Measurements from ENCODE around the gene SV2A. TPM values are rescaled to one million over a fixed set of nuclear protein-coding genes. Genes with fewer than 3 reads are reported as not detected.
"Not testable (repeated sequence)": the region's sequence is repeated elsewhere in the genome, so short reads cannot be mapped to it uniquely, and the experiment has no call there.

SV2A gene
- total RNA-seq, 1 donor from 2014 or later, result 16.0 TPM

DNA sequence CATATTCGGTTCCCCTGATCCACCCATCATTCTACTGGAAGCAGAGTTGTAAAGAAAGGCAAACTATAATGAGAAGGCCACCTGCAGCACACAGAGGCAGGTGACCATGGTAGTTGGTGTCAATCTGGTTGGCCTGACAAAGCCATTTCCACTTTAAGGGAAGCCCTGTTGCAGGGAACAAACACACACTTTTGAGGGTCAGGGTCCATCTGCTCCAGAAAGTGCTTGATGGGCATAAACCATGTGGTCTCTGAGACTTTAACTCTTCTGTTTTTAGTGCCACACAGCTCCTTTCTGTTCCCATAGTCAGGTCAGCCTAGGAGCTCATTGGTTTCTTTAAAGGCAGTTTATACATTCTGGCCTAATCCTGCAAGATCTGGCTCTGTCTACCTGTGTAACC lies 35.8 kb downstream of the SV2A start:
- no peaks in the 10 kb centered on the region for H3K27me3 Mint-ChIP-seq (ENCODE audit: low read depth)
- no peaks in the 10 kb centered on the region for H3K9me3 Mint-ChIP-seq (ENCODE audit: low read depth)
- H3K4me3 Mint-ChIP-seq (ENCODE audit: unreplicated experiment), result no peak overlapping the region
- H3K4me1 Mint-ChIP-seq (ENCODE audit: low read depth), result peaks cover 5% of the 10 kb centered on the region
- no peak for DNase-seq (ENCODE audit: low spot score)
- no peak for TF ChIP-seq CTCF (IDR thresholded peaks at IDR 0.05)
- H3K36me3 Mint-ChIP-seq (ENCODE audit: low read depth), result no peaks in the 10 kb centered on the region
- H3K27ac Mint-ChIP-seq (ENCODE audit: unreplicated experiment), result no peak overlapping the region

- Mint-ChIP-seq H3K36me3 (ENCODE audit: low read depth) (no peaks in the 10 kb centered on the region), H3K9me3 (ENCODE audit: low read depth) (no peaks in the 10 kb centered on the region), H3K27ac (ENCODE audit: unreplicated experiment) (no peak overlapping the region), H3K4me1 (ENCODE audit: low read depth) (peaks cover 5% of the 10 kb centered on the region), H3K4me3 (ENCODE audit: unreplicated experiment) (no peak overlapping the region), H3K27me3 (ENCODE audit: low read depth) (no peaks in the 10 kb centered on the region)
- TF ChIP-seq CTCF (IDR thresholded peaks at IDR 0.05), result no peak
- no peak for DNase-seq (ENCODE audit: low spot score)
Measured at GRCh38 chr1:149879556-149879955, 38.1 kb downstream of the SV2A start.

GRCh38 chr1:149877211-149877946 lies 40.3 kb downstream of the SV2A start:
- no peaks in the 10 kb centered on the region for H3K4me1 Mint-ChIP-seq (ENCODE audit: low read depth)
- DNase-seq (ENCODE audit: low spot score), result no peak
- H3K36me3 Mint-ChIP-seq (ENCODE audit: low read depth), result no peaks in the 10 kb centered on the region
- no peak overlapping the region for H3K27ac Mint-ChIP-seq (ENCODE audit: unreplicated experiment)
- no peaks in the 10 kb centered on the region for H3K27me3 Mint-ChIP-seq (ENCODE audit: low read depth)
- TF ChIP-seq CTCF (IDR thresholded peaks at IDR 0.05), result no peak
- H3K4me3 Mint-ChIP-seq (ENCODE audit: unreplicated experiment), result no peak overlapping the region
- no peaks in the 10 kb centered on the region for H3K9me3 Mint-ChIP-seq (ENCODE audit: low read depth)

DNA sequence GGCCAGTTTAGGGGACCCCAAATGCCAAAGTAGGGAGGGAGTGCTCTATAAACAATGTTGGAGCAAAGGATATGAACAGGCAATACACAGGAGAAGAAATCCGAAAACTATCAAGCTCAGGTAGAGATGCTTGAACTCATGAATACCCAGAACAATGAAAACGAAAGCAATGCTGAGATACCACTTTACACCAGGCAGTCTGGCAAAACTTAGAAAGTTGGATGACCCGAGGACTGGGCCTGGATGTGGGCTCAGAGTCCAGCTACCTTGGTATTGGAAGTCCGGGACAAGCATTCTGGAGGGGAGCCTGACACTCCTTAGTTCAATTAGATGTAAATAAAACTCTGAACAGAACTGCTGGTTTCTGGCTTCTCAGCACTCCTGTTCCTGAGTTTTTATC lies 44.6 kb downstream of the SV2A start:
- H3K9me3 Mint-ChIP-seq (ENCODE audit: low read depth); H3K27ac Mint-ChIP-seq (ENCODE audit: unreplicated experiment); DNase-seq (ENCODE audit: low spot score); H3K4me3 Mint-ChIP-seq (ENCODE audit: unreplicated experiment); H3K36me3 Mint-ChIP-seq (ENCODE audit: low read depth); H3K4me1 Mint-ChIP-seq (ENCODE audit: low read depth); H3K27me3 Mint-ChIP-seq (ENCODE audit: low read depth): not testable (repeated sequence)

DNA sequence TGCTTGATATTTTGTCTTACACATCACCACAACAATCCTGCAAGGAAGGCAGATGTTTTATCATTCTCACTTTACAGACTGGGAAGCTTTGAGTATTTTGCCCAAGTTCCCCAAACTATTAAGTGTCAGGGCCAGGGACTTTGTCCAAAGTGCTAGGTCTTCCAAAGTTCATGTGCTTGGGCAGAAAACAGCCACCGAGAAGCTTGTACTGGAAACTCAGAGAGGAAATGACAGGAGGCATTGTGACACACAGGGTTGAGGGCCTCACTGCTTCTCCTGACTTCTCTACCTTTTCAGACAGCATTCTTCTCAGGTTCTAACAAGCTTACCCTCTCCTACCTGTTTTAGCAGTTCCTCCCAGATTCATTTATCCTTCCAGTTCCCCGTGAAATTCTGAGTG lies 50.8 kb downstream of the SV2A start:
- H3K27ac Mint-ChIP-seq (ENCODE audit: unreplicated experiment); H3K4me1 Mint-ChIP-seq (ENCODE audit: low read depth); H3K27me3 Mint-ChIP-seq (ENCODE audit: low read depth): not testable (repeated sequence)

GRCh38 chr1:149861497-149862054 lies 56.1 kb downstream of the SV2A start:
- H3K27ac Mint-ChIP-seq (ENCODE audit: unreplicated experiment); H3K36me3 Mint-ChIP-seq (ENCODE audit: low read depth); H3K9me3 Mint-ChIP-seq (ENCODE audit: low read depth); DNase-seq (ENCODE audit: low spot score); H3K27me3 Mint-ChIP-seq (ENCODE audit: low read depth); H3K4me3 Mint-ChIP-seq (ENCODE audit: unreplicated experiment); H3K4me1 Mint-ChIP-seq (ENCODE audit: low read depth): not testable (repeated sequence)

More for the DNA sequence above, 50.8 kb downstream of the SV2A start:
- not testable (repeated sequence) for H3K36me3 Mint-ChIP-seq (ENCODE audit: low read depth); H3K4me3 Mint-ChIP-seq (ENCODE audit: unreplicated experiment); DNase-seq (ENCODE audit: low spot score); H3K9me3 Mint-ChIP-seq (ENCODE audit: low read depth)

DNA sequence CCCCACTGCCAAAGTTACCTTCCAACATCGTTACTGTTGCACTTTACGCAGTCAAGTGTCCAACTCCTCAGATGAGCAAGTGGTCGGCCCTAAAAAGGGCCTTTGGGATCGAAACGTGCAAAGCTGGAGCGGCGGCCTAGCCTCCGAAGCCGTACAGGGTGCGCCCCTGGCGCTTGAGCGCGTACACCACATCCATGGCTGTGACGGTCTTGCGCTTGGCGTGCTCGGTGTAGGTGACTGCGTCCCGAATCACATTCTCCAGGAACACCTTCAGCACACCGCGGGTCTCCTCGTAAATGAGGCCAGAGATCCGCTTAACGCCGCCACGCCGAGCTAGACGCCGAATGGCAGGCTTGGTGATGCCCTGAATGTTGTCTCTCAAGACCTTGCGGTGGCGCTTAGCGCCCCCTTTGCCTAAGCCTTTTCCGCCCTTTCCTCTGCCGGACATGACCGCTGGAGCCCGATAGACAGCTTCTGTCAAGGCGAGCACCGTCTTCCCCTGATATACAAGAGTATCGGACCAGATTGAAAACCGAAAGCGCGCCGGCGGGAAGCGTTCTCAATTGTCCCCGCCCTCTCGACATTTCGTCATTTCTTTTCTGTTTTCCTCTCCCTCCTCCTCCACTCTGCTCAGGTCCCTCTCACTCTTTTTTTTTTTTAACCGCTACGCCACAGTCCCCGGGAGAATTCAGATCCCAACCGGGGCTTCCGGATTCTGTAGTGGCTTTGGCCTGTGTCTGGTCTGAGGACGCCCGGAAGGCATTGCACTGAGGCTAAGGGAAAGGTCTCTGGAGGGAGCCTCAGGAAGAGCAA lies 56.8 kb downstream of the SV2A start:
- H3K4me1 Mint-ChIP-seq (ENCODE audit: low read depth); H3K27ac Mint-ChIP-seq (ENCODE audit: unreplicated experiment); H3K4me3 Mint-ChIP-seq (ENCODE audit: unreplicated experiment); H3K9me3 Mint-ChIP-seq (ENCODE audit: low read depth); H3K27me3 Mint-ChIP-seq (ENCODE audit: low read depth); H3K36me3 Mint-ChIP-seq (ENCODE audit: low read depth); DNase-seq (ENCODE audit: low spot score): not testable (repeated sequence)

- not testable (repeated sequence) for H3K9me3 Mint-ChIP-seq (ENCODE audit: low read depth); DNase-seq (ENCODE audit: low spot score); H3K4me1 Mint-ChIP-seq (ENCODE audit: low read depth); H3K27ac Mint-ChIP-seq (ENCODE audit: unreplicated experiment); H3K4me3 Mint-ChIP-seq (ENCODE audit: unreplicated experiment); H3K36me3 Mint-ChIP-seq (ENCODE audit: low read depth); H3K27me3 Mint-ChIP-seq (ENCODE audit: low read depth)
Measured at GRCh38 chr1:149860271-149860670, 57.4 kb downstream of the SV2A start.
